ENCODE data around the gene CACHD1. TPM values are rescaled to one million over a fixed set of nuclear protein-coding genes. Genes with fewer than 3 reads are reported as not detected.

Gene CACHD1
- total RNA-seq, 1 donor from 2014 or later: 24.1 TPM

DNA sequence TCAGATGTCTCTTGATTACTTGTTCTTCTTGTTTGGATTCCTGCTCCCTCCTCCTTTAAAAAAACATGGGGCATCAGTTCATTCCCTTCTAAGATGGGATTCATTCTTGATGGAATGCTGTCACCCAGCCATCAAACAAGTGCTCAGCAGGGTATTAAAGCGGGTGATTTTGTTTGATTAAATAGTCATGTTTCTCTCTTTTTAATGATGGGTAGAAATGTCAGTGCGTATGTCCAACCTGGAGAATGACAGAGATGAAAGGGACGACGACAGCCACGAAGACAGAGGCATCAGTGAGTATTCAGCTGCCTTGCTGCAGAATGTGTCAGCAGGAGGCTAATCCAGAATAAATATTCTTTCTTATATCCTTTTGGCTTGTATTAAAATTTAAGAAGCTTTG is 211.1 kb downstream of the CACHD1 start:
- no peaks in the 10 kb centered on the region for H3K27me3 Mint-ChIP-seq (ENCODE audit: low read depth)
- peaks cover 28% of the 10 kb centered on the region for H3K36me3 Mint-ChIP-seq

DNA sequence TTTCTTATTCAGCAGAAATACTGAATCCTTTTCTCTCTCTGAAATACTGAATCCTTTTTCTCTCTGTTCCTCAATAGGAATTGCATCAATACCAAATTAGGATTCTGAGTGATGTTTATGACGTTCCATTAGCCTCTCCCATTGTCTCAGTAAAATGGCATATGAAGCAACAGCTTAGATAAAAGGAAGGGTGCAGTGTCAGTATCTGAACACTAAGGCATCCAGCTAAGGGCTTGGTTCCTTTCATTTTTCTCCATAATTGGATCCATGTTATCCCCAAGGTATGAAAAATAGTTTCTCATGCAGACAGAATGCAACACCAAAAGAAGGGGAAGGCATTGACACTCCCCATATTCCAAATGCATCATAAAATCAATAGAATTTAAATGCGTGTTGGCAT is 213.5 kb downstream of the CACHD1 start:
- Mint-ChIP-seq H3K27ac (no peak overlapping the region), H3K36me3 (peaks cover 25% of the 10 kb centered on the region), H3K4me1 (no peaks in the 10 kb centered on the region), H3K27me3 (ENCODE audit: low read depth) (no peaks in the 10 kb centered on the region), H3K4me3 (no peak overlapping the region), H3K9me3 (no peaks in the 10 kb centered on the region)
- DNase-seq (ENCODE audit: low spot score in 2 of 2, unreplicated experiment in 2 of 2): no peak
- TF ChIP-seq, protein P1, sequence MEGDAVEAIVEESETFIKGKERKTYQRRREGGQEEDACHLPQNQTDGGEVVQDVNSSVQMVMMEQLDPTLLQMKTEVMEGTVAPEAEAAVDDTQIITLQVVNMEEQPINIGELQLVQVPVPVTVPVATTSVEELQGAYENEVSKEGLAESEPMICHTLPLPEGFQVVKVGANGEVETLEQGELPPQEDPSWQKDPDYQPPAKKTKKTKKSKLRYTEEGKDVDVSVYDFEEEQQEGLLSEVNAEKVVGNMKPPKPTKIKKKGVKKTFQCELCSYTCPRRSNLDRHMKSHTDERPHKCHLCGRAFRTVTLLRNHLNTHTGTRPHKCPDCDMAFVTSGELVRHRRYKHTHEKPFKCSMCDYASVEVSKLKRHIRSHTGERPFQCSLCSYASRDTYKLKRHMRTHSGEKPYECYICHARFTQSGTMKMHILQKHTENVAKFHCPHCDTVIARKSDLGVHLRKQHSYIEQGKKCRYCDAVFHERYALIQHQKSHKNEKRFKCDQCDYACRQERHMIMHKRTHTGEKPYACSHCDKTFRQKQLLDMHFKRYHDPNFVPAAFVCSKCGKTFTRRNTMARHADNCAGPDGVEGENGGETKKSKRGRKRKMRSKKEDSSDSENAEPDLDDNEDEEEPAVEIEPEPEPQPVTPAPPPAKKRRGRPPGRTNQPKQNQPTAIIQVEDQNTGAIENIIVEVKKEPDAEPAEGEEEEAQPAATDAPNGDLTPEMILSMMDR (IDR thresholded peaks at IDR 0.05; ENCODE audit: unreplicated experiment): no peak

More for the DNA sequence above, 211.1 kb downstream of the CACHD1 start:
- Mint-ChIP-seq H3K4me1 (no peaks in the 10 kb centered on the region), H3K4me3 (no peak overlapping the region), H3K9me3 (no peaks in the 10 kb centered on the region), H3K27ac (no peak overlapping the region)
- TF ChIP-seq, protein P1 (IDR thresholded peaks at IDR 0.05; ENCODE audit: unreplicated experiment): no peak
- DNase-seq (ENCODE audit: low spot score in 2 of 2, unreplicated experiment in 2 of 2): no peak

DNA sequence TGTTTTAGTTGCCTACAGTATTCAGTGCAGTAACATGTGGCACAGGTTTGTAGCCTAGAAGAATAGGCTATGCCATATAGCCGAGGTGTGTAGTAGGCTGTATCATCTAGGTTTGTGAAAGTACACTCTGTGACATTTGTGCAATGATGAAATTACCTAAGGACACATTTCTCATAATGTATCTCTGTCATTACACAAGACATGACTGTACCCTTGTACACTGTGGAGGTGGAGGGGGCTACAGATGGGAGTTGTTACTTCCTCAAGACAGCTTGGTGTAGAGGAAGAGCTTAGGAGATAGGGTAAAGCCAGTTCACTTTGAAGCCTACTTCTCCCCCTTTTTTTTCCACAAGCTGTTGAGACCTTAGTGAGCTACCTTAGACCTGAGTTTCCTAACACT is 215.3 kb downstream of the CACHD1 start:
- no peaks in the 10 kb centered on the region for H3K9me3 Mint-ChIP-seq
- H3K27me3 Mint-ChIP-seq (ENCODE audit: low read depth): no peaks in the 10 kb centered on the region
- TF ChIP-seq, protein P1 (IDR thresholded peaks at IDR 0.05; ENCODE audit: unreplicated experiment): no peak
- no peak overlapping the region for H3K4me3 Mint-ChIP-seq
- H3K4me1 Mint-ChIP-seq: no peaks in the 10 kb centered on the region
- peaks cover 25% of the 10 kb centered on the region for H3K36me3 Mint-ChIP-seq
- no peak overlapping the region for H3K27ac Mint-ChIP-seq
- no peak for DNase-seq (ENCODE audit: low spot score in 2 of 2, unreplicated experiment in 2 of 2)

DNA sequence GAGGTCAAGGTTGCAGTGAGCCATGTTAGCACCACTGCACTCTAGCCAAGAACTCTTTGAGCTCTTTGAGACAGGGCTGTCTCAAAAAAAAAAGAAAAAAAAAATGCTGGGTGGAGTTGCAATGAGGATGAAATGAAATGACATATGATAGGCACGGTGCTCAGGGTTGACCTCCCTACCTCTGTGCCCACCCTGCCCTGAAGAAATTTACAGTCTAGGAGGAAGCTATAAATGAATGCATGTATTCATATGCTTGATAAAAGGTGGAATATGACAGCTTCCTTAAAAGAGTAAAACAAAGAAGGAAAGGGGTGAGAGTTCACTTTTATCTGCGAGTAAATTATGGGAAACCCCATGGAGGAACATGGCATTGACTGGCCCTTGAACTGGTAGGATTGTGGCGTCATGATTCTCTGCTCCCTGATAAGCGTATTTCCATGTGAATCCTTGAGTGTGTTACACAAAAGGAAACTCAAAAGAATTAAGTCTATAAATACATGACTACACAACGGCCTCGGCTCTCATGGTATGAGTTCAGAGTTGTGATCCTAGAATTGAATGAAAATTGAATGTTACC is 215.9 kb downstream of the CACHD1 start:
- no peak overlapping the region for H3K4me3 Mint-ChIP-seq
- H3K27ac Mint-ChIP-seq: no peak overlapping the region
- H3K9me3 Mint-ChIP-seq: no peaks in the 10 kb centered on the region
- H3K27me3 Mint-ChIP-seq (ENCODE audit: low read depth): no peaks in the 10 kb centered on the region
- peaks cover 21% of the 10 kb centered on the region for H3K36me3 Mint-ChIP-seq
- H3K4me1 Mint-ChIP-seq: no peaks in the 10 kb centered on the region
- TF ChIP-seq, protein P1 (IDR thresholded peaks at IDR 0.05; ENCODE audit: unreplicated experiment): no peak
- DNase-seq (ENCODE audit: low spot score in 2 of 2, unreplicated experiment in 2 of 2): no peak

DNA sequence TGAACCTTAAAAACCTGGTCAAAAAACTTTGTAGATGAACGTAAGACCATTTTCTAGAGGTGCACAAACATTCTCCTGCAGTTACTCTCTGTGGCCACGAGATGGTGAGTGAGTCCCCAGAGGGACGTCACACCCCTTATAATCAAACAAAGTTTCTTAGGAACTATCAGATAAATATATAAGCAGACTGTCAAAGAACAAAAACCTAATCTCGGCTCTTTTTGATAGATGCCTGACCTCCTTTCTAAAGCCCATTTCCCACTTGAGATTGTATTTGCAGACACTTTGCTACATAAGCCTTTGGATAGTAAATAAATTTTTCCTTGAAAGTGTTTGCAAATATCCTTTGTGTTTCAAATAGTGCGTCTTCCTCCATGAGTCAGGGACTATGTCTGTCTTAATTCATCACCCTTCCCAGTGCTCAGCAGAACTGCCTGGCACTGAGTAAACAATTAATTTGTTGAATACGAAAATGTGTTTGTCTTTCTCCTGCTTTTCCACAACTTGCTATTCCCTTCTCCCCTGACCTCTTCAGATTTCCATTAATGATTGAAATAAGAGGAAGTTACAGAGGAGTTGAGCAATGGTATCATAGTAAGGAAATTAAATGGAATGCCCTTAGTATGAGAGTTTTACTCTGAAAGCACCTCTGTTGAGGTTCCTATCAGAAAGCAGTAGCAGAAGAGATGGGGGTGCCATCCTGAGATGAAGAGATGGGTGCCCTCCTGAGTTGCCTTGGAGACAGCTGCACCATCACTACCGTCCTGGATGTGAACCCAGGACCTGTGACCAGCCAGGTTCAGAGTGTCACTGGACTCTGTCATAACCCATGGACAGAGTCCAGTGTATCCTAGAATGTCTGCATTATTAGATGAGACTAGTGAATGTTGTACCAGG is 217.1 kb downstream of the CACHD1 start:
- no peaks in the 10 kb centered on the region for H3K9me3 Mint-ChIP-seq
- no peaks in the 10 kb centered on the region for H3K27me3 Mint-ChIP-seq (ENCODE audit: low read depth)
- H3K4me1 Mint-ChIP-seq: peaks cover 8% of the 10 kb centered on the region
- DNase-seq (ENCODE audit: low spot score in 2 of 2, unreplicated experiment in 2 of 2): no peak
- TF ChIP-seq, protein P1 (IDR thresholded peaks at IDR 0.05; ENCODE audit: unreplicated experiment): peak; percentile 82
- H3K36me3 Mint-ChIP-seq: peaks cover 14% of the 10 kb centered on the region
- H3K4me3 Mint-ChIP-seq: no peak overlapping the region
- no peak overlapping the region for H3K27ac Mint-ChIP-seq
